ENCODE measurements around the gene PPFIBP2. TPM values are rescaled to one million over a fixed set of nuclear protein-coding genes. Genes with fewer than 3 reads are reported as not detected.

The PPFIBP2 gene
- total RNA-seq, 1 donor from 2014 or later: 9.0 TPM

- intact Hi-C loops (cut with micrococcal nuclease): no loop called here
Measured at GRCh38 chr11:7593481-7593880, 79.7 kb downstream of the PPFIBP2 start.

GRCh38 chr11:7595016-7595866 is 81.4 kb downstream of the PPFIBP2 start:
- intact Hi-C loops (cut with micrococcal nuclease): no loop called here

- intact Hi-C loops (cut with micrococcal nuclease): no loop called here
Measured at GRCh38 chr11:7595951-7596350, 82.2 kb downstream of the PPFIBP2 start.

- intact Hi-C loops (cut with micrococcal nuclease): no loop called here
Measured at GRCh38 chr11:7596975-7597391, 83.2 kb downstream of the PPFIBP2 start.

GRCh38 chr11:7597620-7598019 is 83.8 kb downstream of the PPFIBP2 start:
- intact Hi-C loops (cut with micrococcal nuclease): no loop called here

- intact Hi-C loops (cut with micrococcal nuclease): no loop called here
Measured at GRCh38 chr11:7599209-7599608, 85.4 kb downstream of the PPFIBP2 start.

GRCh38 chr11:7600205-7600775 is 86.5 kb downstream of the PPFIBP2 start:
- intact Hi-C loops (cut with micrococcal nuclease): no loop called here

- intact Hi-C loops (cut with micrococcal nuclease): no loop called here
Measured at GRCh38 chr11:7603031-7603781, 89.4 kb downstream of the PPFIBP2 start.

- intact Hi-C loops (cut with micrococcal nuclease): no loop called here
Measured at GRCh38 chr11:7604331-7604955, 90.6 kb downstream of the PPFIBP2 start.

- intact Hi-C loops (cut with micrococcal nuclease): no loop called here
Measured at GRCh38 chr11:7605186-7605943, 91.6 kb downstream of the PPFIBP2 start.

- intact Hi-C loops (cut with micrococcal nuclease): no loop called here
Measured at GRCh38 chr11:7606496-7606895, 92.7 kb downstream of the PPFIBP2 start.

- intact Hi-C loops (cut with micrococcal nuclease): no loop called here
Measured at GRCh38 chr11:7609015-7609414, 95.2 kb downstream of the PPFIBP2 start.

GRCh38 chr11:7609521-7609920 is 95.7 kb downstream of the PPFIBP2 start:
- intact Hi-C loops (cut with micrococcal nuclease): no loop called here

- intact Hi-C loops (cut with micrococcal nuclease): no loop called here
Measured at GRCh38 chr11:7610393-7610792, 96.6 kb downstream of the PPFIBP2 start.

GRCh38 chr11:7611411-7611810 is 97.6 kb downstream of the PPFIBP2 start:
- intact Hi-C loops (cut with micrococcal nuclease): no loop called here

- intact Hi-C loops (cut with micrococcal nuclease): no loop called here
Measured at GRCh38 chr11:7612056-7612660, 98.4 kb downstream of the PPFIBP2 start.

- intact Hi-C loops (cut with micrococcal nuclease): no loop called here
Measured at GRCh38 chr11:7612661-7613393, 99.0 kb downstream of the PPFIBP2 start.

- intact Hi-C loops (cut with micrococcal nuclease): no loop called here
Measured at GRCh38 chr11:7613394-7613720, 99.6 kb downstream of the PPFIBP2 start.

GRCh38 chr11:7614656-7615055 is 100.9 kb downstream of the PPFIBP2 start:
- intact Hi-C loops (cut with micrococcal nuclease): no loop called here

GRCh38 chr11:7617032-7617431 is 103.2 kb downstream of the PPFIBP2 start:
- intact Hi-C loops (cut with micrococcal nuclease): no loop called here

Measured in T-helper 2 cell treated with Interferon-gamma antibody and Interleukin-4, amounts not matched to agents 100 ng/mL and 5 ng/mL, for 36 hours (primary cell).